Activated naive CD4-positive, alpha-beta T cell treated with anti-CD3 and anti-CD28 coated beads, Interleukin-2, amount 50 U/mL, for 16 hours (primary cell): ENCODE results near the gene CTAG1A.
"Not testable (repeated sequence)": the region's sequence is repeated elsewhere in the genome, so short reads cannot be mapped to it uniquely, and the experiment has no call there.

ENCODE experiments used
- DNase-seq: peaks from one replicate; pipeline ENCODE4 v3.0.0-alpha.2; 2020

Gene CTAG1A

GRCh38 chrX:154620767-154621414, 36.0 kb downstream of the CTAG1A start:
- DNase-seq = not testable (repeated sequence)

GRCh38 chrX:154628960-154629359, 44.0 kb downstream of the CTAG1A start:
- not testable (repeated sequence) for DNase-seq

GRCh38 chrX:154630949-154631348, 46.0 kb downstream of the CTAG1A start:
- not testable (repeated sequence) for DNase-seq

- DNase-seq = not testable (repeated sequence)
These were observed 48.7 kb downstream of the CTAG1A start for GRCh38 chrX:154633661-154634060.
